GM13976 (cell line): ENCODE results near the gene MBNL2.

Source experiments
- DNase-seq: peaks from one replicate; pipeline ENCODE4 v3.0.0; 2012; ENCODE audit warnings: low spot score
- in situ Hi-C: fragments of 300-500 bp; cut with MboI; formaldehyde crosslinking; loops from one replicate; pipeline ENCODE4 v1.12.0; 2022; ENCODE audit warnings: low sequenced_read_pairs, mixed read lengths, inconsistent platforms; ENCODE audit not compliant: unreplicated experiment
- TF ChIP-seq, protein P1 (sequence below): IDR thresholded peaks from 2 replicates; pipeline ENCODE4 v1.5.1; 2012; ENCODE audit warnings: borderline replicate concordance, mild to moderate bottlenecking; ENCODE audit not compliant: insufficient read depth; ENCODE audit errors: extremely low read depth, missing control alignments, control extremely low read depth

MBNL2 gene

DNA sequence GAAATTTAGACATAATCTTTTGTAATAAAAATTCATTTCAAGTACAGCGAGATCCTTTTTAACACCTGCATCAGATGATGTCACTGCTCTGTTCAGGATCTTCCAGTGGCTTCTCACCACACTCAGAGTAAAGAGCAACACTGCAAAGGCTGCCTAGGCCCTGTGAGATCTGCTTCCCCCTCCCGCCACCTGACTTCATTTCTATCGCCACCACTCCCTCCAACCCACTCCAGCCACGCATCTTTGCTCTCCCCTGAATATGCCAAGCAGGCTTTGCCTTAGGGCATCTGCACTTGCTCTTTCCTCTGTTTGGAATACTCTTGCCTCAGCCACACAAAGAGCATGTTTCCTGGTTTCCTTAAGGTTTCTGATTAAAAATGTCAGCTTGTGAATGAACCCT, 58.3 kb downstream of the MBNL2 start:
- no peak for DNase-seq
- in situ Hi-C loops, result no loop called here
- TF ChIP-seq, protein P1, sequence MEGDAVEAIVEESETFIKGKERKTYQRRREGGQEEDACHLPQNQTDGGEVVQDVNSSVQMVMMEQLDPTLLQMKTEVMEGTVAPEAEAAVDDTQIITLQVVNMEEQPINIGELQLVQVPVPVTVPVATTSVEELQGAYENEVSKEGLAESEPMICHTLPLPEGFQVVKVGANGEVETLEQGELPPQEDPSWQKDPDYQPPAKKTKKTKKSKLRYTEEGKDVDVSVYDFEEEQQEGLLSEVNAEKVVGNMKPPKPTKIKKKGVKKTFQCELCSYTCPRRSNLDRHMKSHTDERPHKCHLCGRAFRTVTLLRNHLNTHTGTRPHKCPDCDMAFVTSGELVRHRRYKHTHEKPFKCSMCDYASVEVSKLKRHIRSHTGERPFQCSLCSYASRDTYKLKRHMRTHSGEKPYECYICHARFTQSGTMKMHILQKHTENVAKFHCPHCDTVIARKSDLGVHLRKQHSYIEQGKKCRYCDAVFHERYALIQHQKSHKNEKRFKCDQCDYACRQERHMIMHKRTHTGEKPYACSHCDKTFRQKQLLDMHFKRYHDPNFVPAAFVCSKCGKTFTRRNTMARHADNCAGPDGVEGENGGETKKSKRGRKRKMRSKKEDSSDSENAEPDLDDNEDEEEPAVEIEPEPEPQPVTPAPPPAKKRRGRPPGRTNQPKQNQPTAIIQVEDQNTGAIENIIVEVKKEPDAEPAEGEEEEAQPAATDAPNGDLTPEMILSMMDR, result no peak

DNA sequence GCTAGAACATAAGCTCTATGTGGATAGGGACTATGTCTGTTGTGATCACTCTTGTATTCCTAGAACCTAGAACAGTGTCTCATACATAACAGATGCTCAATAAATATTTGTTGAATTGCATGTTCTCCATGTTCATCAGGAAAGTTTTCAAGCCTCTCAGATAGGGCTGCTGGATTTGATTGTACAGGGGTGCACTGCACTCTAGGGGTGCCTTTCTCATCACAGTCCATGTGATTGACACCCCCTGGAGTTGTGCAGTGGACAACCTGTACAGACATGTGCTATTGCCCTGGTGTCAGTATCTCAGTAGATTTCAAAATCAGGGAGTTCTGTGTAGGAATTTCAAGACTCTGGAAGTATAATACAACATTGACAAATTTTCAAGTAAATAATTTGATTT, 58.9 kb downstream of the MBNL2 start:
- TF ChIP-seq, protein P1, result no peak
- in situ Hi-C loops, result no loop called here
- DNase-seq, result no peak

DNA sequence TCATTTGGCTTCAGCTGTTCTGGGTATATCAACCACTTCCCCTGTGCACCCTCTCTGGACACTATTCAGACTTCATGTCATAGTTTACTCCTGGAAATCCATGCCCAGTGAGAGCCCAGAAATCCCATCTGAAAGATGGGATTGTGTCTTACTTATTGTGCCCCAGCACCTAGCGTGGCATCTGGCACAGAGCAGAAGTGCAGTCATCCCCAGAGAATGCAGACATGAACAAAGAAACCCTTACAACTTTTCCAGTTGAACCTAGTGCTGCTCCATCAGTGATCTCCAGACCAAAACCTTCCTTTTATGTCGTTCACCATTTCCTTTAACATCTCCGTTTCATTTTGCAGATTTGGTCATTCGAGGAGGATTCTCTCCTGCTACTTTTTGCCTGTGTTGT, 60.6 kb downstream of the MBNL2 start:
- TF ChIP-seq, protein P1, result no peak
- no peak for DNase-seq
- in situ Hi-C loops, result no loop called here

DNA sequence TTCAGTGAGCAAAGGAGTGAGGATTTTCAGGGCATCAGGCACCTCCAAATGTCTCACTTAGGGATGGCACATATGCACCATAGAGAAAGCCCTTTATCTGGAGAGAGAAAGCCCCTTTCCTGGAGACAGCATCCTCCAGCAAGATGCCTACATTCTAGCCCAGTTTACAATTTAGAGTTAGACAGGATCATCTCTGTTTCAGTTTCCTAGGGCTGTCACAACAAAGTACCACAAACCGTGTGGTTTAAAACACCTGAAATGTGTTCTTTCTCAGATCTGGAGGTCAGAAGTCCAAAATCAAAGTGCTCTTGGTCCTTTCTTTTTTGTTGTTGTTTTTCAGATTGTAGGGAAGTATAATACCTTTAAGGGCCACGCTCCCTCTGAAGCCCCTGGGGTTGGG, 61.8 kb downstream of the MBNL2 start:
- in situ Hi-C loops, result no loop called here
- TF ChIP-seq, protein P1, result no peak
- DNase-seq, result no peak

DNA sequence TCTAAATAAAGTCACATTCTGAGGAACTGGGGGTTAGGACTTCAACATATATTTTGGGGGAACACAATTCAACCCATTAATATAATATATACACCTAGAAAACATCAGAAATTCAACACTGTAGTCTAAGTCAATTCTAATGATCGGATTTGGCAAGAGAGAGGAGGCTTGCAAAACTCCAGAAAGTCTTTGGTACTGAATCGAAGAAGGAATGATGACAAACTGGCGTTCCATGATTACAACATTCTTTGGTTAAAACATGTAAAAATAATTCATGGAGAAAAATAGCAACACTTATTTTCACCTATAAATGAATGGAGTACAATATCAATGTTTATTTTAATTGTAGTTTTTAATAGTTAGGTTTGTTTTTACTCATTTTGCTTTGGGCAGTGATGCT, 62.4 kb downstream of the MBNL2 start:
- no peak for DNase-seq
- TF ChIP-seq, protein P1, result no peak
- in situ Hi-C loops, result no loop called here

DNA sequence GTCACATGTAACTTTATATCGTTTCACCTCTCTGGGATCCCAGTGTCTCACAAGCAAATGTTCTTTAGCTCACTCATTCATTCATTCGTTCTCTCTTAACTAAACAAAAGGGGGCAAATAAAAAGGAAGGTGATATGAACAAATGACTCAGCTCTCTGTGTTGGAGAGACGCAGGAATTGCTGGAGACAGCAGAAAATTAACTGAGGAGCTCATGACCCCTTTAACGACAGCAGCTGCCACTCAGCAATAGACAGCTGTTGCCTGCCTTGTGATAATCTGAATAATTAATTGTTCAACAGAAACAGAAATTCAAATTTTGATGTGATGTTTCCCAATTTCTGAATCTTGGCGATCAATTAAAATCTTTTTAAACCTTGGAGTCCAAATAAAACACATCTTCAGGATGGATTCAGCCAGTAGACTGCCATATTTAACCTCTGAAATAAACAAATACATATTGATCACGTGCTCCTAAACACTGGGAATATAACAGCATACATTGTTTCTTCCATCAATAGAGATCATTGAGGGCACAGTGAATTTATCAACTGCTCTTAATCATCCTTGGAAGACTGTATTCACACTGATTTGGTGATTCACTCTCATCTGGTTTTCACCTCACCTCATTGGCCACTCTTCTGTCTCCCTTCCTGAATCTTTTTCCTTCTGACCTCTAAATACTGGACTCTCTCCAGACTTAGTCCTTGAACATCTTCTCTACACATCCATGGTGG, 63.3 kb downstream of the MBNL2 start:
- TF ChIP-seq, protein P1, result no peak
- in situ Hi-C loops, result no loop called here

More for the DNA sequence above, 63.3 kb downstream of the MBNL2 start:
- no peak for DNase-seq
